PC-3 (cell line): ENCODE data around the gene ZNF354B.

Experiments used
- EZH2 ChIP-seq: fragments of 300-600 bp; sonication (generic); IDR thresholded peaks from one replicate; pipeline ENCODE4 v1.6.1; 2017; ENCODE audit warnings: antibody characterized with exemption, mild to moderate bottlenecking, low read length; ENCODE audit not compliant: unreplicated experiment
- EZH2phosphoT487 ChIP-seq: fragments of 300-600 bp; sonication (generic); IDR thresholded peaks from 2 replicates; pipeline ENCODE4 v1.6.1; 2018; ENCODE audit warnings: mild to moderate bottlenecking, antibody characterized with exemption, low read length, borderline replicate concordance
- TF ChIP-seq, protein P1 (sequence below): fragments of 300-600 bp; sonication (generic); conservative IDR thresholded peaks from 2 replicates; pipeline ENCODE4 v1.5.1; 2017; ENCODE audit warnings: antibody characterized with exemption, low read depth, mild to moderate bottlenecking, low read length

DNA sequence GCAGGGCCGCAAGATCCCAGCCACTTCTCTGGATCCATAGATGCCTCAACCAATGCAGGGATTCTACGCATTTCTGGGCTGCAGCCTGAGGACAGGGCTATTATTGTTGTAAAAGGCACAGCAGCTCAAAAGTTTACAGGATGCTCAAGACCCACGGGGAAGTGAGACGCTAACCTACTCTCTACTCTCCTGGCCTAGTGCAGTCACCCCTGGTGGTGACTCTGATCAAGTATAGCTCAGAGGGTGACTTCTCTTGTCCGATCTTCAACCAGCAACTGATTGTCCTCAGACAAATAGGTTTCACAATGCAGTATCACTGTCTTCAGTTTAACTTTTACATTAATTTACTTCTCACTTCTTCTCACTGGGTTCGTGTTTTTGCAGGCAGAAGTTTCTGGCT, 34.3 kb upstream of the ZNF354B start:
- TF ChIP-seq, protein P1, sequence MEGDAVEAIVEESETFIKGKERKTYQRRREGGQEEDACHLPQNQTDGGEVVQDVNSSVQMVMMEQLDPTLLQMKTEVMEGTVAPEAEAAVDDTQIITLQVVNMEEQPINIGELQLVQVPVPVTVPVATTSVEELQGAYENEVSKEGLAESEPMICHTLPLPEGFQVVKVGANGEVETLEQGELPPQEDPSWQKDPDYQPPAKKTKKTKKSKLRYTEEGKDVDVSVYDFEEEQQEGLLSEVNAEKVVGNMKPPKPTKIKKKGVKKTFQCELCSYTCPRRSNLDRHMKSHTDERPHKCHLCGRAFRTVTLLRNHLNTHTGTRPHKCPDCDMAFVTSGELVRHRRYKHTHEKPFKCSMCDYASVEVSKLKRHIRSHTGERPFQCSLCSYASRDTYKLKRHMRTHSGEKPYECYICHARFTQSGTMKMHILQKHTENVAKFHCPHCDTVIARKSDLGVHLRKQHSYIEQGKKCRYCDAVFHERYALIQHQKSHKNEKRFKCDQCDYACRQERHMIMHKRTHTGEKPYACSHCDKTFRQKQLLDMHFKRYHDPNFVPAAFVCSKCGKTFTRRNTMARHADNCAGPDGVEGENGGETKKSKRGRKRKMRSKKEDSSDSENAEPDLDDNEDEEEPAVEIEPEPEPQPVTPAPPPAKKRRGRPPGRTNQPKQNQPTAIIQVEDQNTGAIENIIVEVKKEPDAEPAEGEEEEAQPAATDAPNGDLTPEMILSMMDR = no peak
- TF ChIP-seq EZH2 = no peak
- no peak for TF ChIP-seq EZH2phosphoT487
